ENCODE results near the gene DMD. TPM values are rescaled to one million over a fixed set of nuclear protein-coding genes. Genes with fewer than 3 reads are reported as not detected.

DMD gene
- total RNA-seq, 1 experiment from 2014 or later, result 2.2 TPM

DNA sequence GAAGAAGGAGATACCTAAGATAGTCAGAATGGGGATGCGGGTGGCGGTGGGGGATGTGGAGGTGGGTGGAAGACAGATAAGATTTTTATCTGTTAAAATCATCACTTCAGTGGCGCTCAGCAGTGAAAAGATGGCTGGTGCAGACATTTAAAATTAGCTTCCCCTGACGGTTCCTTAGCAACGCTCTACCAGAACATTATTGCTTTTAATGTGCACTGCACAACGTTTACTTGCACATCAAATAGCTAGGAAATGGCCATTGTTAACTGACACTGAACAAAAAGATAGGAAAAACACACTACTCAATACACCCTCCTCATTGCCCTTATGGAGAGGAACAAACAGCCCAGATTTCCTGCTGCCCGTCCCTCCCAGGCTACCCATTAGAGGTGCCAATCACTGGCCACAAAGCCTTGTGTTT is 2078.5 kb downstream of the DMD start:
- TF ChIP-seq, protein P1, sequence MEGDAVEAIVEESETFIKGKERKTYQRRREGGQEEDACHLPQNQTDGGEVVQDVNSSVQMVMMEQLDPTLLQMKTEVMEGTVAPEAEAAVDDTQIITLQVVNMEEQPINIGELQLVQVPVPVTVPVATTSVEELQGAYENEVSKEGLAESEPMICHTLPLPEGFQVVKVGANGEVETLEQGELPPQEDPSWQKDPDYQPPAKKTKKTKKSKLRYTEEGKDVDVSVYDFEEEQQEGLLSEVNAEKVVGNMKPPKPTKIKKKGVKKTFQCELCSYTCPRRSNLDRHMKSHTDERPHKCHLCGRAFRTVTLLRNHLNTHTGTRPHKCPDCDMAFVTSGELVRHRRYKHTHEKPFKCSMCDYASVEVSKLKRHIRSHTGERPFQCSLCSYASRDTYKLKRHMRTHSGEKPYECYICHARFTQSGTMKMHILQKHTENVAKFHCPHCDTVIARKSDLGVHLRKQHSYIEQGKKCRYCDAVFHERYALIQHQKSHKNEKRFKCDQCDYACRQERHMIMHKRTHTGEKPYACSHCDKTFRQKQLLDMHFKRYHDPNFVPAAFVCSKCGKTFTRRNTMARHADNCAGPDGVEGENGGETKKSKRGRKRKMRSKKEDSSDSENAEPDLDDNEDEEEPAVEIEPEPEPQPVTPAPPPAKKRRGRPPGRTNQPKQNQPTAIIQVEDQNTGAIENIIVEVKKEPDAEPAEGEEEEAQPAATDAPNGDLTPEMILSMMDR (IDR thresholded peaks at IDR 0.05), result no peak
- no peak for TF ChIP-seq TCF7L2 (IDR thresholded peaks at IDR 0.05; ENCODE audit: low read depth, low read length)
- no peak for TF ChIP-seq POLR2AphosphoS5 (IDR thresholded peaks at IDR 0.05; ENCODE audit: low read depth, low read length)
- TF ChIP-seq, protein P2, sequence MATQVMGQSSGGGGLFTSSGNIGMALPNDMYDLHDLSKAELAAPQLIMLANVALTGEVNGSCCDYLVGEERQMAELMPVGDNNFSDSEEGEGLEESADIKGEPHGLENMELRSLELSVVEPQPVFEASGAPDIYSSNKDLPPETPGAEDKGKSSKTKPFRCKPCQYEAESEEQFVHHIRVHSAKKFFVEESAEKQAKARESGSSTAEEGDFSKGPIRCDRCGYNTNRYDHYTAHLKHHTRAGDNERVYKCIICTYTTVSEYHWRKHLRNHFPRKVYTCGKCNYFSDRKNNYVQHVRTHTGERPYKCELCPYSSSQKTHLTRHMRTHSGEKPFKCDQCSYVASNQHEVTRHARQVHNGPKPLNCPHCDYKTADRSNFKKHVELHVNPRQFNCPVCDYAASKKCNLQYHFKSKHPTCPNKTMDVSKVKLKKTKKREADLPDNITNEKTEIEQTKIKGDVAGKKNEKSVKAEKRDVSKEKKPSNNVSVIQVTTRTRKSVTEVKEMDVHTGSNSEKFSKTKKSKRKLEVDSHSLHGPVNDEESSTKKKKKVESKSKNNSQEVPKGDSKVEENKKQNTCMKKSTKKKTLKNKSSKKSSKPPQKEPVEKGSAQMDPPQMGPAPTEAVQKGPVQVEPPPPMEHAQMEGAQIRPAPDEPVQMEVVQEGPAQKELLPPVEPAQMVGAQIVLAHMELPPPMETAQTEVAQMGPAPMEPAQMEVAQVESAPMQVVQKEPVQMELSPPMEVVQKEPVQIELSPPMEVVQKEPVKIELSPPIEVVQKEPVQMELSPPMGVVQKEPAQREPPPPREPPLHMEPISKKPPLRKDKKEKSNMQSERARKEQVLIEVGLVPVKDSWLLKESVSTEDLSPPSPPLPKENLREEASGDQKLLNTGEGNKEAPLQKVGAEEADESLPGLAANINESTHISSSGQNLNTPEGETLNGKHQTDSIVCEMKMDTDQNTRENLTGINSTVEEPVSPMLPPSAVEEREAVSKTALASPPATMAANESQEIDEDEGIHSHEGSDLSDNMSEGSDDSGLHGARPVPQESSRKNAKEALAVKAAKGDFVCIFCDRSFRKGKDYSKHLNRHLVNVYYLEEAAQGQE (IDR thresholded peaks at IDR 0.05; ENCODE audit: insufficient read depth in 1 of 2, low read depth in 2 of 2, low read length in 1 of 2), result no peak
- no peak for TF ChIP-seq SIN3A (IDR thresholded peaks at IDR 0.05; ENCODE audit: borderline replicate concordance, insufficient read depth, low read depth, low read length)
- H3K4me3 ChIP-seq (ENCODE audit: low read depth in 2 of 2, low read length in 2 of 2), result no peak overlapping the region
- ATAC-seq (no peak), DNase-seq (ENCODE audit: low read depth, low spot score) (no peak)
- in situ Hi-C loops (cut with HindIII; ENCODE audit: low pct_unique_long_range_greater_than_20kb, low sequenced_read_pairs) (no loop called here), intact Hi-C loops (cut with micrococcal nuclease; ENCODE audit: unreplicated experiment) (no loop called here)
- no peaks in the 10 kb centered on the region for H3K36me3 ChIP-seq (ENCODE audit: control insufficient read depth, insufficient read depth, low read length)
- no peaks in the 10 kb centered on the region for H3K4me1 ChIP-seq (ENCODE audit: control insufficient read depth, insufficient read depth, low read length)
- no TSS peak for BruUV-seq (replicated peaks)
- H3K27me3 ChIP-seq (ENCODE audit: control insufficient read depth, insufficient read depth, low read length), result no peaks in the 10 kb centered on the region
- ChIA-PET POLR2A (no interaction called here), CTCF (no interaction called here)
- no peak overlapping the region for H3K27ac ChIP-seq (ENCODE audit: low read length)
- H3K9me3 ChIP-seq (ENCODE audit: control insufficient read depth, insufficient read depth, low read depth, low read length), result no peaks in the 10 kb centered on the region

- intact Hi-C loops (cut with micrococcal nuclease; ENCODE audit: unreplicated experiment), result no loop called here
Measured at GRCh38 chrX:31130457-31131220, 2080.7 kb downstream of the DMD start.

More at GRCh38 chrX:31130457-31131220, 2080.7 kb downstream of the DMD start:
- no peak overlapping the region for H3K27ac ChIP-seq (ENCODE audit: low read length)
- in situ Hi-C loops (cut with HindIII; ENCODE audit: low pct_unique_long_range_greater_than_20kb, low sequenced_read_pairs), result no loop called here
- BruUV-seq (replicated peaks), result no TSS peak
- no peaks in the 10 kb centered on the region for H3K9me3 ChIP-seq (ENCODE audit: control insufficient read depth, insufficient read depth, low read depth, low read length)
- ATAC-seq (no peak), DNase-seq (ENCODE audit: low read depth, low spot score) (no peak)
- TF ChIP-seq SIN3A (IDR thresholded peaks at IDR 0.05; ENCODE audit: borderline replicate concordance, insufficient read depth, low read depth, low read length) (no peak), TCF7L2 (IDR thresholded peaks at IDR 0.05; ENCODE audit: low read depth, low read length) (no peak), POLR2AphosphoS5 (IDR thresholded peaks at IDR 0.05; ENCODE audit: low read depth, low read length) (no peak)
- TF ChIP-seq, protein P2 (IDR thresholded peaks at IDR 0.05; ENCODE audit: insufficient read depth in 1 of 2, low read depth in 2 of 2, low read length in 1 of 2), result no peak
- TF ChIP-seq, protein P1 (IDR thresholded peaks at IDR 0.05), result no peak
- no peaks in the 10 kb centered on the region for H3K4me1 ChIP-seq (ENCODE audit: control insufficient read depth, insufficient read depth, low read length)
- H3K4me3 ChIP-seq (ENCODE audit: low read depth in 2 of 2, low read length in 2 of 2), result no peak overlapping the region
- H3K27me3 ChIP-seq (ENCODE audit: control insufficient read depth, insufficient read depth, low read length), result no peaks in the 10 kb centered on the region
- POLR2A ChIA-PET, result no interaction called here
- H3K36me3 ChIP-seq (ENCODE audit: control insufficient read depth, insufficient read depth, low read length), result no peaks in the 10 kb centered on the region
- CTCF ChIA-PET, result no interaction called here

Measured in Panc1 (cell line).